Stimulated activated CD4-positive, alpha-beta T cell treated with anti-CD3 and anti-CD28 coated beads, Interleukin-4, amount 100 ng/mL, for 48 hours (primary cell): ENCODE results near the gene KIAA1671.
"Not testable (repeated sequence)": the region's sequence is repeated elsewhere in the genome, so short reads cannot be mapped to it uniquely, and the experiment has no call there.

Experiments used
- DNase-seq, 2 donors: peaks; one replicate each; pipeline ENCODE4 v3.0.0-alpha.2; 2020; ENCODE audit warnings: low read depth in 2 of 2

The KIAA1671 gene

GRCh38 chr22:25200967-25201366, 248.5 kb downstream of the KIAA1671 start:
- DNase-seq, result no peak

- no peak for DNase-seq
These were observed 249.2 kb downstream of the KIAA1671 start for GRCh38 chr22:25201557-25202273.

GRCh38 chr22:25202290-25202921, 249.9 kb downstream of the KIAA1671 start:
- DNase-seq, result peak; percentile 38 to 41

- no peak for DNase-seq
These were observed 250.6 kb downstream of the KIAA1671 start for GRCh38 chr22:25203082-25203481.

GRCh38 chr22:25204547-25204946, 252.0 kb downstream of the KIAA1671 start:
- DNase-seq, result not testable (repeated sequence)

GRCh38 chr22:25205847-25206246, 253.3 kb downstream of the KIAA1671 start:
- DNase-seq, result no peak

- DNase-seq, result no peak
These were observed 254.5 kb downstream of the KIAA1671 start for GRCh38 chr22:25206998-25207397.

- DNase-seq, result no peak
These were observed 255.1 kb downstream of the KIAA1671 start for GRCh38 chr22:25207553-25208157.

- no peak for DNase-seq
These were observed 255.8 kb downstream of the KIAA1671 start for GRCh38 chr22:25208328-25208727.

- no peak for DNase-seq
These were observed 256.4 kb downstream of the KIAA1671 start for GRCh38 chr22:25208743-25209505.

GRCh38 chr22:25210793-25211192, 258.3 kb downstream of the KIAA1671 start:
- DNase-seq, result no peak

GRCh38 chr22:25212337-25212736, 259.8 kb downstream of the KIAA1671 start:
- DNase-seq, result no peak

- DNase-seq, result no peak
These were observed 260.7 kb downstream of the KIAA1671 start for GRCh38 chr22:25213221-25213620.

GRCh38 chr22:25216230-25216629, 263.7 kb downstream of the KIAA1671 start:
- no peak for DNase-seq

- no peak for DNase-seq
These were observed 266.7 kb downstream of the KIAA1671 start, which contains the start of gene CRYBB2 for GRCh38 chr22:25219211-25219689. Gene CRYBB2 (plus strand): TSS chr22:25219639. CDS start chr22:25221430, 1,791 bp downstream.

GRCh38 chr22:25219948-25220442, 267.5 kb downstream of the KIAA1671 start:
- no peak for DNase-seq

- no peak for DNase-seq
These were observed 269.3 kb downstream of the KIAA1671 start for GRCh38 chr22:25221790-25222189.

- no peak for DNase-seq
These were observed 270.8 kb downstream of the KIAA1671 start for GRCh38 chr22:25223269-25223850.

- DNase-seq, result no peak
These were observed 276.3 kb downstream of the KIAA1671 start for GRCh38 chr22:25228822-25229221.

- not testable (repeated sequence) for DNase-seq
These were observed 278.2 kb downstream of the KIAA1671 start for GRCh38 chr22:25230760-25231159.

GRCh38 chr22:25232301-25232700, 279.8 kb downstream of the KIAA1671 start:
- no peak for DNase-seq
